Measurements from ENCODE around the gene IQCE. TPM values are rescaled to one million over a fixed set of nuclear protein-coding genes. Genes with fewer than 3 reads are reported as not detected.

IQCE gene
- total RNA-seq, 1 experiment from 2014 or later = 44.8 TPM

DNA sequence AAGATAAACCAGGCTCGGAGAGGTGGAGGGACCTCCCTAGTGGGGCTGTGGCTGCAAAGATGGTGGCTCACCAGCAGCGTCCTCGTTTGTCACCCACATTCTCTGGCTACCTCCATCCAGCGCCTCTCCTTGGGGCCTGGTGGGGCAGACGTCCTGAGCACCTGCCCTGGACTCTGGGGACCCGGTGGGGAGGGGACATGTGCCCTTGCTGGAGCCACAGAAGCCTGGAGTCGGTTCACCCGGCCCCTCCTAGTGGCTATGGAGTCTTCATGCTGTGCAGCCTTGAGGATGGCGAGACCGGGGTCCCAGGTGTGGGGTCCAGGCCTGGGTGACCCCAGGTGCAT is 87.5 kb downstream of the IQCE start:
- POLR2A ChIA-PET = no interaction called here
- CTCF ChIA-PET = no interaction called here
- H3K4me1 ChIP-seq (ENCODE audit: control insufficient read depth, insufficient read depth, low read length) = peaks cover 44% of the 10 kb centered on the region
- DNase-seq (ENCODE audit: low read depth, low spot score) (no peak), ATAC-seq (no peak)
- no TSS peak for BruUV-seq (replicated peaks)
- H3K9me3 ChIP-seq (ENCODE audit: control insufficient read depth, insufficient read depth, low read depth, low read length) = no peaks in the 10 kb centered on the region
- no peak overlapping the region for H3K4me3 ChIP-seq (ENCODE audit: low read depth in 2 of 2, low read length in 2 of 2)
- no peak for TF ChIP-seq POLR2AphosphoS5 (IDR thresholded peaks at IDR 0.05; ENCODE audit: low read depth, low read length)
- no peak for TF ChIP-seq TCF7L2 (IDR thresholded peaks at IDR 0.05; ENCODE audit: low read depth, low read length)
- TF ChIP-seq, protein P1, sequence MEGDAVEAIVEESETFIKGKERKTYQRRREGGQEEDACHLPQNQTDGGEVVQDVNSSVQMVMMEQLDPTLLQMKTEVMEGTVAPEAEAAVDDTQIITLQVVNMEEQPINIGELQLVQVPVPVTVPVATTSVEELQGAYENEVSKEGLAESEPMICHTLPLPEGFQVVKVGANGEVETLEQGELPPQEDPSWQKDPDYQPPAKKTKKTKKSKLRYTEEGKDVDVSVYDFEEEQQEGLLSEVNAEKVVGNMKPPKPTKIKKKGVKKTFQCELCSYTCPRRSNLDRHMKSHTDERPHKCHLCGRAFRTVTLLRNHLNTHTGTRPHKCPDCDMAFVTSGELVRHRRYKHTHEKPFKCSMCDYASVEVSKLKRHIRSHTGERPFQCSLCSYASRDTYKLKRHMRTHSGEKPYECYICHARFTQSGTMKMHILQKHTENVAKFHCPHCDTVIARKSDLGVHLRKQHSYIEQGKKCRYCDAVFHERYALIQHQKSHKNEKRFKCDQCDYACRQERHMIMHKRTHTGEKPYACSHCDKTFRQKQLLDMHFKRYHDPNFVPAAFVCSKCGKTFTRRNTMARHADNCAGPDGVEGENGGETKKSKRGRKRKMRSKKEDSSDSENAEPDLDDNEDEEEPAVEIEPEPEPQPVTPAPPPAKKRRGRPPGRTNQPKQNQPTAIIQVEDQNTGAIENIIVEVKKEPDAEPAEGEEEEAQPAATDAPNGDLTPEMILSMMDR (IDR thresholded peaks at IDR 0.05) = no peak
- TF ChIP-seq SIN3A (IDR thresholded peaks at IDR 0.05; ENCODE audit: borderline replicate concordance, insufficient read depth, low read depth, low read length) = no peak
- TF ChIP-seq, protein P2, sequence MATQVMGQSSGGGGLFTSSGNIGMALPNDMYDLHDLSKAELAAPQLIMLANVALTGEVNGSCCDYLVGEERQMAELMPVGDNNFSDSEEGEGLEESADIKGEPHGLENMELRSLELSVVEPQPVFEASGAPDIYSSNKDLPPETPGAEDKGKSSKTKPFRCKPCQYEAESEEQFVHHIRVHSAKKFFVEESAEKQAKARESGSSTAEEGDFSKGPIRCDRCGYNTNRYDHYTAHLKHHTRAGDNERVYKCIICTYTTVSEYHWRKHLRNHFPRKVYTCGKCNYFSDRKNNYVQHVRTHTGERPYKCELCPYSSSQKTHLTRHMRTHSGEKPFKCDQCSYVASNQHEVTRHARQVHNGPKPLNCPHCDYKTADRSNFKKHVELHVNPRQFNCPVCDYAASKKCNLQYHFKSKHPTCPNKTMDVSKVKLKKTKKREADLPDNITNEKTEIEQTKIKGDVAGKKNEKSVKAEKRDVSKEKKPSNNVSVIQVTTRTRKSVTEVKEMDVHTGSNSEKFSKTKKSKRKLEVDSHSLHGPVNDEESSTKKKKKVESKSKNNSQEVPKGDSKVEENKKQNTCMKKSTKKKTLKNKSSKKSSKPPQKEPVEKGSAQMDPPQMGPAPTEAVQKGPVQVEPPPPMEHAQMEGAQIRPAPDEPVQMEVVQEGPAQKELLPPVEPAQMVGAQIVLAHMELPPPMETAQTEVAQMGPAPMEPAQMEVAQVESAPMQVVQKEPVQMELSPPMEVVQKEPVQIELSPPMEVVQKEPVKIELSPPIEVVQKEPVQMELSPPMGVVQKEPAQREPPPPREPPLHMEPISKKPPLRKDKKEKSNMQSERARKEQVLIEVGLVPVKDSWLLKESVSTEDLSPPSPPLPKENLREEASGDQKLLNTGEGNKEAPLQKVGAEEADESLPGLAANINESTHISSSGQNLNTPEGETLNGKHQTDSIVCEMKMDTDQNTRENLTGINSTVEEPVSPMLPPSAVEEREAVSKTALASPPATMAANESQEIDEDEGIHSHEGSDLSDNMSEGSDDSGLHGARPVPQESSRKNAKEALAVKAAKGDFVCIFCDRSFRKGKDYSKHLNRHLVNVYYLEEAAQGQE (IDR thresholded peaks at IDR 0.05; ENCODE audit: insufficient read depth in 1 of 2, low read depth in 2 of 2, low read length in 1 of 2) = no peak
- H3K27ac ChIP-seq (ENCODE audit: low read length) = 0 out of 2 replicates have a peak overlapping the region, but pooled peaks have one; percentile 11
- intact Hi-C loops (cut with micrococcal nuclease; ENCODE audit: unreplicated experiment) = no loop called here
- in situ Hi-C loops (cut with HindIII; ENCODE audit: low pct_unique_long_range_greater_than_20kb, low sequenced_read_pairs) = no loop called here
- H3K36me3 ChIP-seq (ENCODE audit: control insufficient read depth, insufficient read depth, low read length) = peaks cover 2% of the 10 kb centered on the region; the same call in 1 of the 2 replicates
- H3K27me3 ChIP-seq (ENCODE audit: control insufficient read depth, insufficient read depth, low read length) = no peaks in the 10 kb centered on the region

- no peak for DNase-seq (ENCODE audit: low read depth, low spot score)
- BruUV-seq (replicated peaks) = no TSS peak
- H3K27me3 ChIP-seq (ENCODE audit: control insufficient read depth, insufficient read depth, low read length) = no peaks in the 10 kb centered on the region
- intact Hi-C loops (cut with micrococcal nuclease; ENCODE audit: unreplicated experiment) = no loop called here
- 0 out of 2 replicates have a peak overlapping the region, but pooled peaks have one; percentile 11 for H3K27ac ChIP-seq (ENCODE audit: low read length)
- H3K9me3 ChIP-seq (ENCODE audit: control insufficient read depth, insufficient read depth, low read depth, low read length) = no peaks in the 10 kb centered on the region
- H3K4me3 ChIP-seq (ENCODE audit: low read depth in 2 of 2, low read length in 2 of 2) = no peak overlapping the region
- TF ChIP-seq, protein P2 (IDR thresholded peaks at IDR 0.05; ENCODE audit: insufficient read depth in 1 of 2, low read depth in 2 of 2, low read length in 1 of 2) = no peak
- TF ChIP-seq SIN3A (IDR thresholded peaks at IDR 0.05; ENCODE audit: borderline replicate concordance, insufficient read depth, low read depth, low read length) (no peak), TCF7L2 (IDR thresholded peaks at IDR 0.05; ENCODE audit: low read depth, low read length) (no peak), POLR2AphosphoS5 (IDR thresholded peaks at IDR 0.05; ENCODE audit: low read depth, low read length) (no peak)
- TF ChIP-seq, protein P1 (IDR thresholded peaks at IDR 0.05) = no peak
- peaks cover 38% of the 10 kb centered on the region for H3K4me1 ChIP-seq (ENCODE audit: control insufficient read depth, insufficient read depth, low read length)
- in situ Hi-C loops (cut with HindIII; ENCODE audit: low pct_unique_long_range_greater_than_20kb, low sequenced_read_pairs) = no loop called here
- peaks cover 2% of the 10 kb centered on the region; the same call in 1 of the 2 replicates for H3K36me3 ChIP-seq (ENCODE audit: control insufficient read depth, insufficient read depth, low read length)
- ChIA-PET CTCF (no interaction called here), POLR2A (no interaction called here)
- ATAC-seq = peak; percentile 37; the same call in 1 of the 2 replicates
Observed at GRCh38 chr7:2646680-2647571, 88.1 kb downstream of the IQCE start.
